SK-N-SH (cell line): ENCODE results near the gene USP32. TPM values are rescaled to one million over a fixed set of nuclear protein-coding genes. Genes with fewer than 3 reads are reported as not detected.

Experiments
- CTCF ChIA-PET: fragments of 300-600, 350-600 bp; formaldehyde crosslinking; extraction: SDS; loops from one replicate; lab custom pipeline; 2021; lab: Yijun Ruan, JAX
- POLR2A ChIA-PET: fragments of 350-600 bp; sonication (Branson Sonifier 250); formaldehyde crosslinking; extraction: SDS; loops from one replicate; lab custom pipeline; 2020; ENCODE audit warnings: antibody characterized with exemption, inconsistent platforms; lab: Yijun Ruan, JAX
- DNase-seq: peaks from one replicate; pipeline ENCODE4 v3.0.0; 2012
- H2AFZ ChIP-seq: fragments of 200-600 bp; sonication (generic); 2 replicates; pipeline ENCODE4 v1.8.1; 2016; ENCODE audit warnings: antibody characterized with exemption, mild to moderate bottlenecking, low read depth
- H3F3A ChIP-seq: fragments of 200-600 bp; sonication (generic); replicated peaks from 2 replicates; pipeline ENCODE3; 2016; ENCODE audit warnings: antibody characterized with exemption, mild to moderate bottlenecking; ENCODE audit not compliant: insufficient read depth
- H3K27ac ChIP-seq, 2 experiments: fragments of 200-500 bp in 1 of 2; fragments of 200-600 bp in 1 of 2; sonication (Bioruptor generic) in 1 of 2; sonication (generic), shearing (Covaris generic) in 1 of 2; 2 replicates each; pipeline versions ENCODE4 v1.5.1 to v1.6.1; 2014 to 2016; ENCODE audit warnings: low read depth in 2 of 2, inconsistent platforms in 1 of 2, low read length in 1 of 2, mild to moderate bottlenecking in 1 of 2, mixed read lengths in 1 of 2
- H3K27me3 ChIP-seq: fragments of 200-600 bp; sonication (generic), shearing (Covaris generic); 2 replicates; pipeline ENCODE4 v1.6.1; 2016; ENCODE audit warnings: mixed run types; ENCODE audit not compliant: insufficient read depth
- H3K36me3 ChIP-seq, 2 experiments: fragments of 200-500 bp in 1 of 2; fragments of 200-600 bp in 1 of 2; sonication (Bioruptor generic) in 1 of 2; sonication (generic) in 1 of 2; replicated peaks in 1 of 2; 2 replicates each; pipeline versions ENCODE3 to v1.5.1; 2014 to 2016; ENCODE audit warnings: low read length in 1 of 2, mild to moderate bottlenecking in 1 of 2; ENCODE audit not compliant: insufficient read depth in 2 of 2, control insufficient read depth in 1 of 2
- H3K4me1 ChIP-seq, 2 experiments: fragments of 200-500 bp in 1 of 2; fragments of 200-600 bp in 1 of 2; sonication (Bioruptor generic) in 1 of 2; sonication (generic), shearing (Covaris generic) in 1 of 2; 2 replicates each; pipeline versions ENCODE4 v1.5.1 to v1.6.1; 2014 to 2016; ENCODE audit warnings: low read depth in 1 of 2, low read length in 1 of 2, mixed run types in 1 of 2; ENCODE audit not compliant: insufficient read depth in 2 of 2, control insufficient read depth in 1 of 2
- H3K4me2 ChIP-seq: fragments of 200-600 bp; sonication (generic), shearing (Covaris generic); 2 replicates; pipeline ENCODE4 v1.6.1; 2017; ENCODE audit warnings: mixed run types
- H3K4me3 ChIP-seq, 2 experiments: fragments of 200-500 bp in 1 of 2; fragments of 200-600 bp in 1 of 2; sonication (Bioruptor generic) in 1 of 2; sonication (generic), shearing (Covaris generic) in 1 of 2; 2 replicates each; pipeline versions ENCODE4 v1.5.1 to v1.8.1; 2014 to 2016; ENCODE audit warnings: low read depth in 2 of 2, inconsistent platforms in 1 of 2, low read length in 1 of 2, mild to moderate bottlenecking in 1 of 2, mixed read lengths in 1 of 2, moderate library complexity in 1 of 2
- H3K79me2 ChIP-seq: fragments of 200-600 bp; sonication (generic); 2 replicates; pipeline ENCODE4 v1.8.1; 2017; ENCODE audit warnings: mild to moderate bottlenecking; ENCODE audit not compliant: insufficient read depth
- H3K9ac ChIP-seq: fragments of 200-600 bp; sonication (generic); 2 replicates; pipeline ENCODE4 v1.6.1; 2017; ENCODE audit warnings: mixed run types
- H3K9me2 ChIP-seq: fragments of 200-600 bp; sonication (generic); 2 replicates; pipeline ENCODE4 v1.6.1; 2017; ENCODE audit warnings: mixed run types
- H3K9me3 ChIP-seq: fragments of 200-600 bp; sonication (generic); 2 replicates; pipeline ENCODE4 v1.6.1; 2017; ENCODE audit warnings: mixed run types, mild to moderate bottlenecking, moderate library complexity
- H4K20me1 ChIP-seq: fragments of 200-600 bp; sonication (generic); 2 replicates; pipeline ENCODE4 v1.6.1; 2017; ENCODE audit warnings: mild to moderate bottlenecking, mixed run types; ENCODE audit not compliant: insufficient read depth
- ELF1 ChIP-seq: IDR thresholded peaks from 2 replicates; pipeline ENCODE4 v1.4.0; 2012
- FOSL2 ChIP-seq: IDR thresholded peaks from 2 replicates; pipeline ENCODE4 v1.4.0; 2012; ENCODE audit warnings: low read depth, mild to moderate bottlenecking, moderate library complexity, borderline replicate concordance
- FOXM1 ChIP-seq: IDR thresholded peaks from 2 replicates; pipeline ENCODE4 v1.4.0; 2012; ENCODE audit warnings: low read depth, mild to moderate bottlenecking
- GABPA ChIP-seq: IDR thresholded peaks from 2 replicates; pipeline ENCODE4 v1.4.0; 2012; ENCODE audit warnings: low read depth, mild to moderate bottlenecking
- GATA2 ChIP-seq: sonication (generic); formaldehyde crosslinking; IDR thresholded peaks from 2 replicates; pipeline ENCODE4 v1.5.0; 2020; ENCODE audit warnings: mild to moderate bottlenecking, missing genetic modification reagents
- JUND ChIP-seq: IDR thresholded peaks from 2 replicates; pipeline ENCODE4 v1.4.0; 2012
- MXI1 ChIP-seq: IDR thresholded peaks from 2 replicates; pipeline ENCODE4 v1.6.1; 2012; ENCODE audit warnings: mild to moderate bottlenecking, low read depth, low read length, improper control_type of control experiment
- REST ChIP-seq: IDR thresholded peaks from 2 replicates; pipeline ENCODE4 v1.6.1; 2012; ENCODE audit warnings: mild to moderate bottlenecking, low read depth, low read length, moderate library complexity
- TAF1 ChIP-seq: IDR thresholded peaks from 2 replicates; pipeline ENCODE4 v1.6.1; 2012; ENCODE audit warnings: low read depth, mild to moderate bottlenecking, low read length, moderate library complexity, borderline replicate concordance
- TEAD4 ChIP-seq: IDR thresholded peaks from 2 replicates; pipeline ENCODE4 v1.4.0; 2012; ENCODE audit warnings: mild to moderate bottlenecking, borderline replicate concordance; ENCODE audit not compliant: insufficient read depth
- USF2 ChIP-seq: fragments of 150-350 bp; IDR thresholded peaks from 2 replicates; pipeline ENCODE4 v1.6.1; 2017; ENCODE audit warnings: antibody characterized with exemption, low read length, low read depth, borderline replicate concordance
- ZBTB33 ChIP-seq: IDR thresholded peaks from 2 replicates; pipeline ENCODE4 v1.4.0; 2012; ENCODE audit warnings: low read depth, borderline replicate concordance
- WGBS: methylation state at CpG from one replicate; pipeline ENCODE4 v1.1.6; 2017; ENCODE audit warnings: low lambda C conversion rate; 5-methylcytosine and 5-hydroxymethylcytosine counted together
- polyA plus RNA-seq, 3 experiments: library from polyadenylated mRNA; depleted of rRNA; stranded (reverse); fragments of >200 nt; gene quantifications; 2 replicates each; pipeline ENCODE4 v1.2.3, GENCODE V29; 2012

Gene USP32
- polyA plus RNA-seq, 1 of the 3 experiments (the other 2 are of a cell fraction), result 25.6 TPM

- Histone ChIP-seq H3K36me3 (peaks cover 17 to 49% of the 10 kb centered on the region in 2 experiments), H3K9me2 (no peaks in the 10 kb centered on the region), H3K4me2 (no peak overlapping the region), H4K20me1 (no peaks in the 10 kb centered on the region), H3K9ac (no peak overlapping the region), H3K27me3 (no peaks in the 10 kb centered on the region), H3F3A (peaks cover 13% of the 10 kb centered on the region), H3K9me3 (no peaks in the 10 kb centered on the region), H3K79me2 (no peaks in the 10 kb centered on the region), H2AFZ (no peak overlapping the region), H3K4me1 (no peaks in the 10 kb centered on the region), H3K4me3 (no peak overlapping the region), H3K27ac (no peak overlapping the region)
- ChIA-PET POLR2A (no interaction called here), CTCF (interaction anchor here (1.6 to 8.2 kb wide), 2 partner anchors 10 to 51 kb away, joined by 3 to 54 read pairs; no protein-coding TSS in a partner anchor)
- TF ChIP-seq TEAD4 (no peak), FOSL2 (no peak), ZBTB33 (no peak)
- WGBS, result 98% methylated on average over 3 of the region's 3 CpGs
- no peak for DNase-seq
Observed at GRCh38 chr17:60240290-60240689, 151.6 kb downstream of the USP32 start.

GRCh38 chr17:60231691-60232090, 160.2 kb downstream of the USP32 start:
- H3K4me2 ChIP-seq, result no peak overlapping the region
- no peak overlapping the region for H3K4me3 ChIP-seq

GRCh38 chr17:60231234-60231633, 160.7 kb downstream of the USP32 start:
- DNase-seq, result peak; percentile 53
- no peaks in the 10 kb centered on the region for H3K9me3 ChIP-seq
- H3K27ac ChIP-seq, result peak overlapping the region in 1 of 2 experiments; percentile 58; a peak in 2 of 4 replicates
- no peaks in the 10 kb centered on the region for H3K79me2 ChIP-seq
- H3K4me1 ChIP-seq, result peaks cover 0 to 7% of the 10 kb centered on the region in 2 experiments; a peak in 2 of 4 replicates
- H3K4me2 ChIP-seq, result no peak overlapping the region
- H3K4me3 ChIP-seq, result no peak overlapping the region; a peak in 1 of 4 replicates
- CTCF ChIA-PET, result interaction anchor here (0.7 to 4.3 kb wide), 49 partner anchors 10 to 741 kb away, joined by 3 to 54 read pairs (median 5); partner anchors contain the start of genes CA4 and USP32
- H2AFZ ChIP-seq, result no peak overlapping the region
- H3K9ac ChIP-seq, result peak overlapping the region; percentile 3; the same call in 1 of the 2 replicates
- H3K36me3 ChIP-seq, result peaks cover 16 to 38% of the 10 kb centered on the region in 2 experiments
- H4K20me1 ChIP-seq, result no peaks in the 10 kb centered on the region
- 90% methylated on average over 4 of the region's 4 CpGs for WGBS
- no peaks in the 10 kb centered on the region for H3K27me3 ChIP-seq
- H3F3A ChIP-seq, result peaks cover 41% of the 10 kb centered on the region
- H3K9me2 ChIP-seq, result no peaks in the 10 kb centered on the region
- POLR2A ChIA-PET, result interaction anchor here (1.7 kb wide), 1 partner anchor 161 kb away, joined by 5 read pairs; the partner anchor contains the start of gene USP32
- TF ChIP-seq GATA2 (CRISPR knock-in tag) (no peak), MXI1 (no peak), USF2 (no peak), ELF1 (no peak), GABPA (no peak), TAF1 (no peak), REST (no peak)

More at GRCh38 chr17:60231691-60232090, 160.2 kb downstream of the USP32 start:
- peaks cover 16 to 36% of the 10 kb centered on the region in 2 experiments for H3K36me3 ChIP-seq
- no peak for DNase-seq
- TF ChIP-seq FOSL2, result peak; percentile 32; the same call in 1 of the 2 replicates
- TF ChIP-seq FOXM1, result no peak
- 0 out of 2 replicates have a peak, but pooled peaks have one; percentile 14 for TF ChIP-seq JUND
- no peak for TF ChIP-seq GATA2 (CRISPR knock-in tag)
- TF ChIP-seq, all 33 proteins: peak for 2
- H2AFZ ChIP-seq, result no peak overlapping the region
- H3K9ac ChIP-seq, result peak overlapping the region; percentile 3; the same call in 1 of the 2 replicates
- ChIA-PET CTCF (interaction anchor here (0.6 to 4.3 kb wide), 45 partner anchors 10 to 740 kb away, joined by 3 to 54 read pairs (median 5); partner anchors contain the start of genes CA4 and USP32), POLR2A (interaction anchor here (1.7 kb wide), 1 partner anchor 161 kb away, joined by 5 read pairs; the partner anchor contains the start of gene USP32)
- H3K9me2 ChIP-seq, result no peaks in the 10 kb centered on the region
- H3K4me1 ChIP-seq, result peaks cover 0 to 7% of the 10 kb centered on the region in 2 experiments; a peak in 2 of 4 replicates
- H3F3A ChIP-seq, result peaks cover 42% of the 10 kb centered on the region
- H3K27me3 ChIP-seq, result no peaks in the 10 kb centered on the region
- H3K27ac ChIP-seq, result peak overlapping the region; percentile 4 to 58; a peak in 2 of 4 replicates
- no peaks in the 10 kb centered on the region for H3K9me3 ChIP-seq
- 56% methylated on average over 2 of the region's 2 CpGs for WGBS
- no peaks in the 10 kb centered on the region for H4K20me1 ChIP-seq
- no peaks in the 10 kb centered on the region for H3K79me2 ChIP-seq
